ENCODE measurements around the gene MGAT1.

GRCh38 chr5:180802325-180803180, at the start of gene MGAT1:
- no peak for TF ChIP-seq CTCF (IDR thresholded peaks at IDR 0.05)
- TF ChIP-seq RNF2 (IDR thresholded peaks at IDR 0.05; ENCODE audit: borderline replicate concordance, low read depth): no peak
- TF ChIP-seq RAD21 (conservative IDR thresholded peaks at IDR 0.05 in 1 of 2, IDR thresholded peaks at IDR 0.05 in 1 of 2): no peak
- TF ChIP-seq PHF8 (IDR thresholded peaks at IDR 0.05; ENCODE audit: borderline replicate concordance, low read depth): peak; percentile 90
- peak; percentile 88 for TF ChIP-seq POLR2A (IDR thresholded peaks at IDR 0.05; ENCODE audit: low read length)
- TF ChIP-seq USF2 (IDR thresholded peaks at IDR 0.05): no peak

All from A549 (cell line).